H1 (cell line): ENCODE measurements around the gene GABARAPL1.

Source experiments
- CEBPB ChIP-seq: IDR thresholded peaks from 2 replicates; pipeline ENCODE4 v1.6.1; 2012; ENCODE audit warnings: low read depth, low read length
- CTCF ChIP-seq, 3 experiments: IDR thresholded peaks; 1 replicate in 2 of 3; 2 replicates in 1 of 3; pipeline versions ENCODE4 v1.5.1 to v1.6.1; 2011; ENCODE audit warnings: low read length in 3 of 3, mild to moderate bottlenecking in 3 of 3, inconsistent platforms in 2 of 3, low read depth in 1 of 3, moderate library complexity in 1 of 3; ENCODE audit not compliant: insufficient read depth in 1 of 3; ENCODE audit errors: control extremely low read depth in 1 of 3
- POLR2AphosphoS5 ChIP-seq: IDR thresholded peaks from 2 replicates; pipeline ENCODE4 v1.6.1; 2011; ENCODE audit warnings: low read depth, low read length

DNA sequence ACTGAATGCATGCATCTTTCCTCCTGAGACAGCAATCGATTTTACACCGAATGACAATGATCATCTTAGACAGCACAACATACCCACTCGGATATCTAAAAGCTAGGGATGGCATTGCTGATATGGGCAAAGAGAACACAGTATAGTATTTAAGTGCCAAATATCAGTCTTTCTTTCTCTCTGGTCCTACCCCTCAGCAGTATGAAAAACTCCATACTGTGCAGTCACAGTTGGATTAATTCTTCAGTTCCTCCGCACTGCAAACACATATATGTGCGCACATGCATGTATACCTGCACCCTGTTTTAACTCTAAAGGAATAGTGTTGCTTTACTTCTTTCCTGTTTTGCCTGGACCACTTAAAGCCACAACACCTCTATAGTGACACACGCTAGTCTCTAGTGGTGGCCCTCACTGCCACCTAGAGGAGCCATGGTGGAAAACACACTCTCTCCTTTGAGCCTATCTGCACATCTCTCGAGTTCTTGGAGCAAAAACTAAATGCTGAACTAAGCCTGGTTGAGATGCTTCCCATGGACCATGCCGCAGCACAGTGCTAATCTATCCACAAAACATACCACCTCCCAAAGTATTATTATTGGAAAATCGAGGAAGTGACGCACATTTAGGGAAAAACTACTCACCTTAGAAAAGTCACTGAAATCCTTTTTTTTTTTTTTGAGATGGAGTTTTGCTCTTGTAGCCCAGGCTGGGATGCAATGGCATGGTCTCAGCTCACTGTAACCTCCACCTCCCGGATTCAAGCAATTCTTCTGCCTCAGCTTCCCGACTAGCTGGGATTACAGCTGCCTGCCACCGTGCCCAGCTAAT is 21.9 kb upstream of the GABARAPL1 start:
- TF ChIP-seq CTCF (IDR thresholded peaks at IDR 0.05; ENCODE audit: control extremely low read depth in 1 of 3, insufficient read depth in 1 of 3, low read depth in 1 of 3, low read length in 3 of 3) (peak; percentile 50 to 83 (median 74)), CEBPB (no peak), POLR2AphosphoS5 (no peak)
